ENCODE results near the gene ANP32A. TPM values are rescaled to one million over a fixed set of nuclear protein-coding genes. Genes with fewer than 3 reads are reported as not detected.

Gene ANP32A
- total RNA-seq, 1 experiment from 2014 or later, result 232 TPM

DNA sequence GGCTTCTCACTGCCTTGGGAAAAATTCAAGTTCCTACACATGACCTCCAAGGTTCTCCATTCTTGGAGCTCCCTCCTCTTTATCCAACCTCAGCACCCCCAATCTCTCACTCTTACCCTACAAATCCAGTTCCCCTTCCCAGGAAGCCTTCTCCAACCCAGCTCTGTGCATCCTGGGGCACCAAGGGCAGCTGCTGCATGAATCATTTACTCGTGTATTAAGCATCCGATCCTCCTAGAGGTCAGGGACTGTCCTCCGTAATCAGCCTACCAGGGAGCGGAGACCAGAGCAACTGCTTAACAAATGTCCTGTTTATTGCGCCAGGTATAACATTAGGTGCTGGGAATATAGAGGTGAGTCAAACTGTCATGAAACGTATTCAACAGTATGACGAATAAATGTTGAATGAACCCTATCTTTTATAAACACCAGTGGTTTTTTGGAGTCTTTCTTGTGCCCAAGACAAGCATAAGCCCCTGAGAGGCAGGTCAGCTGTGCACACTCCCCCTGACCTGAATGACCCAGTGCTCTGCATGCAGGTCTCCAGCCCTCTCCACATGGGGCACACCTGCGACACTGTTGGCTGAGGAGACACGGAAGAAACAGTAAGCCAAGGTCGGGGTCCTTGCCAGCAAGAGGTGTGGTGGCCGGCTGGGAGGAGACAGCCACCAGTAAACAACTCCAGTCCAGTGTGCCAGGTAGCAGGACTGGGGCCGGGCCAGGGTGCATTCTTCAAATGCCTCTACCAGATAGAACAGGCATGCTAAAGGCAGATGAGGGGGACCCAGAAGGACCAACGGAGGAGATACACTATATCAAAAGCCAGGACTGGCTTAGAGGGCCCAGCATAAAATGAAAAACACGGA, 27.6 kb downstream of the ANP32A start:
- TF ChIP-seq JAZF1 (CRISPR knock-in tag; IDR thresholded peaks at IDR 0.05) (no peak), SMAD3 (CRISPR knock-in tag; IDR thresholded peaks at IDR 0.05; ENCODE audit: borderline replicate concordance) (no peak), TEAD4 (CRISPR knock-in tag; IDR thresholded peaks at IDR 0.05) (no peak), CDX4 (CRISPR knock-in tag; IDR thresholded peaks at IDR 0.05; ENCODE audit: borderline replicate concordance) (no peak), FOXP4 (CRISPR knock-in tag; IDR thresholded peaks at IDR 0.05) (no peak), RORB (CRISPR knock-in tag; IDR thresholded peaks at IDR 0.05) (no peak), ESRRA (CRISPR knock-in tag; IDR thresholded peaks at IDR 0.05; ENCODE audit: borderline replicate concordance) (no peak), ZNF263 (CRISPR knock-in tag; IDR thresholded peaks at IDR 0.05; ENCODE audit: low read depth) (no peak), TCF7 (CRISPR knock-in tag; IDR thresholded peaks at IDR 0.05; ENCODE audit: low read depth) (no peak), JUN (CRISPR knock-in tag; IDR thresholded peaks at IDR 0.05) (no peak), ZNF121 (CRISPR knock-in tag; IDR thresholded peaks at IDR 0.05) (no peak), ZNF532 (CRISPR knock-in tag; IDR thresholded peaks at IDR 0.05; ENCODE audit: borderline replicate concordance) (no peak), ATF2 (CRISPR knock-in tag; IDR thresholded peaks at IDR 0.05; ENCODE audit: borderline replicate concordance, low read depth) (no peak)
- TF ChIP-seq, protein P1, sequence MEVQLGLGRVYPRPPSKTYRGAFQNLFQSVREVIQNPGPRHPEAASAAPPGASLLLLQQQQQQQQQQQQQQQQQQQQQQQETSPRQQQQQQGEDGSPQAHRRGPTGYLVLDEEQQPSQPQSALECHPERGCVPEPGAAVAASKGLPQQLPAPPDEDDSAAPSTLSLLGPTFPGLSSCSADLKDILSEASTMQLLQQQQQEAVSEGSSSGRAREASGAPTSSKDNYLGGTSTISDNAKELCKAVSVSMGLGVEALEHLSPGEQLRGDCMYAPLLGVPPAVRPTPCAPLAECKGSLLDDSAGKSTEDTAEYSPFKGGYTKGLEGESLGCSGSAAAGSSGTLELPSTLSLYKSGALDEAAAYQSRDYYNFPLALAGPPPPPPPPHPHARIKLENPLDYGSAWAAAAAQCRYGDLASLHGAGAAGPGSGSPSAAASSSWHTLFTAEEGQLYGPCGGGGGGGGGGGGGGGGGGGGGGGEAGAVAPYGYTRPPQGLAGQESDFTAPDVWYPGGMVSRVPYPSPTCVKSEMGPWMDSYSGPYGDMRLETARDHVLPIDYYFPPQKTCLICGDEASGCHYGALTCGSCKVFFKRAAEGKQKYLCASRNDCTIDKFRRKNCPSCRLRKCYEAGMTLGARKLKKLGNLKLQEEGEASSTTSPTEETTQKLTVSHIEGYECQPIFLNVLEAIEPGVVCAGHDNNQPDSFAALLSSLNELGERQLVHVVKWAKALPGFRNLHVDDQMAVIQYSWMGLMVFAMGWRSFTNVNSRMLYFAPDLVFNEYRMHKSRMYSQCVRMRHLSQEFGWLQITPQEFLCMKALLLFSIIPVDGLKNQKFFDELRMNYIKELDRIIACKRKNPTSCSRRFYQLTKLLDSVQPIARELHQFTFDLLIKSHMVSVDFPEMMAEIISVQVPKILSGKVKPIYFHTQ (CRISPR knock-in tag; IDR thresholded peaks at IDR 0.05), result no peak
- TF ChIP-seq, protein P2, sequence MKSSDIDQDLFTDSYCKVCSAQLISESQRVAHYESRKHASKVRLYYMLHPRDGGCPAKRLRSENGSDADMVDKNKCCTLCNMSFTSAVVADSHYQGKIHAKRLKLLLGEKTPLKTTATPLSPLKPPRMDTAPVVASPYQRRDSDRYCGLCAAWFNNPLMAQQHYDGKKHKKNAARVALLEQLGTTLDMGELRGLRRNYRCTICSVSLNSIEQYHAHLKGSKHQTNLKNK (CRISPR knock-in tag; IDR thresholded peaks at IDR 0.05), result no peak
- TF ChIP-seq, protein P3, sequence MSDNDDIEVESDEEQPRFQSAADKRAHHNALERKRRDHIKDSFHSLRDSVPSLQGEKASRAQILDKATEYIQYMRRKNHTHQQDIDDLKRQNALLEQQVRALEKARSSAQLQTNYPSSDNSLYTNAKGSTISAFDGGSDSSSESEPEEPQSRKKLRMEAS (CRISPR knock-in tag; IDR thresholded peaks at IDR 0.05), result no peak
- TF ChIP-seq, protein P4, sequence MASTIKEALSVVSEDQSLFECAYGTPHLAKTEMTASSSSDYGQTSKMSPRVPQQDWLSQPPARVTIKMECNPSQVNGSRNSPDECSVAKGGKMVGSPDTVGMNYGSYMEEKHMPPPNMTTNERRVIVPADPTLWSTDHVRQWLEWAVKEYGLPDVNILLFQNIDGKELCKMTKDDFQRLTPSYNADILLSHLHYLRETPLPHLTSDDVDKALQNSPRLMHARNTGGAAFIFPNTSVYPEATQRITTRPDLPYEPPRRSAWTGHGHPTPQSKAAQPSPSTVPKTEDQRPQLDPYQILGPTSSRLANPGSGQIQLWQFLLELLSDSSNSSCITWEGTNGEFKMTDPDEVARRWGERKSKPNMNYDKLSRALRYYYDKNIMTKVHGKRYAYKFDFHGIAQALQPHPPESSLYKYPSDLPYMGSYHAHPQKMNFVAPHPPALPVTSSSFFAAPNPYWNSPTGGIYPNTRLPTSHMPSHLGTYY (CRISPR knock-in tag; IDR thresholded peaks at IDR 0.05), result no peak
- no peaks in the 10 kb centered on the region; the same call in 1 of the 2 replicates for H3K36me3 Mint-ChIP-seq
- peaks cover 96% of the 10 kb centered on the region for H3K4me1 Mint-ChIP-seq
- peak overlapping the region; percentile 85 for H3K27ac Mint-ChIP-seq
- no peaks in the 10 kb centered on the region for H3K27me3 Mint-ChIP-seq (ENCODE audit: low read depth)
- no peak for DNase-seq (ENCODE audit: low spot score)
- ChIA-PET CTCF (interaction anchor here (0.9 to 5.6 kb wide), 3 partner anchors 36 to 82 kb away, joined by 3 to 36 read pairs (median 5); no protein-coding TSS in a partner anchor), POLR2A (no interaction called here)
- H3K9me3 Mint-ChIP-seq, result no peaks in the 10 kb centered on the region
- no peak overlapping the region for H3K4me3 Mint-ChIP-seq
- ATAC-seq, result no peak
